RWPE2 (cell line): ENCODE results near the gene BCL2.

Source experiments
- ATAC-seq: fragments of 200-7000 bp; cut with Tn5 transposase; 3 replicates; pipeline ENCODE4 v1.9.1; 2021; ENCODE audit warnings: low read depth
- DNase-seq: peaks from one replicate; pipeline ENCODE4 v3.0.0-alpha.2; 2020; ENCODE audit warnings: low spot score
- H3K27ac ChIP-seq: fragments of 450-650 bp; 2 replicates; pipeline ENCODE4 v1.5.1; 2017; ENCODE audit warnings: mild to moderate bottlenecking; ENCODE audit not compliant: poor library complexity, severe bottlenecking
- H3K27me3 ChIP-seq: fragments of 250-450 bp; sonication (Bioruptor Pico); 2 replicates; pipeline ENCODE4 v1.5.1; 2021; ENCODE audit warnings: mild to moderate bottlenecking, moderate library complexity; ENCODE audit not compliant: insufficient read depth, poor library complexity, severe bottlenecking
- H3K36me3 ChIP-seq: fragments of 250-450 bp; sonication (Bioruptor Pico); 2 replicates; pipeline ENCODE4 v1.5.1; 2020; ENCODE audit warnings: low read depth, mild to moderate bottlenecking, moderate library complexity
- H3K4me1 ChIP-seq: fragments of 250-450 bp; sonication (Bioruptor Pico); 2 replicates; pipeline ENCODE4 v1.5.1; 2021; ENCODE audit warnings: mild to moderate bottlenecking, moderate library complexity; ENCODE audit not compliant: insufficient read depth, poor library complexity, severe bottlenecking
- H3K4me3 ChIP-seq: fragments of 250-450 bp; sonication (Bioruptor Pico); 2 replicates; pipeline ENCODE4 v1.5.1; 2021; ENCODE audit warnings: mild to moderate bottlenecking, moderate library complexity; ENCODE audit not compliant: severe bottlenecking
- H3K9me3 ChIP-seq: fragments of 250-450 bp; sonication (Bioruptor Pico); 2 replicates; pipeline ENCODE4 v1.5.1; 2021; ENCODE audit warnings: mild to moderate bottlenecking, moderate library complexity; ENCODE audit not compliant: severe bottlenecking
- CTCF ChIP-seq: fragments of 450-650 bp; IDR thresholded peaks from one replicate; pipeline ENCODE4 v1.5.1; 2017; ENCODE audit warnings: mild to moderate bottlenecking, moderate library complexity; ENCODE audit not compliant: poor library complexity, severe bottlenecking

The BCL2 gene

DNA sequence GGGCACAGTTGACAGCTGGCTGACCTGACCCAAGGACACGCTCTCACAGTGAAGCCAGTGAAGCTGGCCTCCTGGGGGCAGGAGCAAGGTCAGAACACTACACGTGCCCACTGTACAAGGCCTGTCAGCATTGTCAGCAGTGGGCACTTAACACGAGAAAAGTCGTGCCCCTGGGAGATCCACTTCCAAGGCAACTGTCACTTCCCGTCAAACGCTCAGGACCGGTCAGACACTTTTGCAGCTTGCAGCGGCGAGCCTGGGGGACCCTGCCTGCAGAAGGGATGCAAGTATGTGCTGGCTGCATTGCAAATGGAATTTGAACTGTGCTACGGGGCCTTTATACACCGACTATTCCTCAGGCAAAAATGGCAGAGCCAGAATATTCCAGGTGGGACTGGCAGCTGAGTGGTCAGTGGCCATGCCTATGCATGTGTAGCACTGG is 176.2 kb downstream of the BCL2 start:
- TF ChIP-seq CTCF: no peak
- H3K36me3 ChIP-seq: no peaks in the 10 kb centered on the region
- no peak overlapping the region for H3K4me3 ChIP-seq
- H3K9me3 ChIP-seq: no peaks in the 10 kb centered on the region
- H3K27ac ChIP-seq: no peak overlapping the region
- no peak for ATAC-seq
- H3K27me3 ChIP-seq: no peaks in the 10 kb centered on the region
- H3K4me1 ChIP-seq: no peaks in the 10 kb centered on the region
- DNase-seq: no peak

- Histone ChIP-seq H3K27me3 (no peaks in the 10 kb centered on the region), H3K4me3 (no peak overlapping the region), H3K27ac (no peak overlapping the region), H3K36me3 (no peaks in the 10 kb centered on the region), H3K9me3 (no peaks in the 10 kb centered on the region), H3K4me1 (no peaks in the 10 kb centered on the region)
- no peak for TF ChIP-seq CTCF
- no peak for DNase-seq
- ATAC-seq: no peak
Observed at GRCh38 chr18:63142594-63143225, 176.9 kb downstream of the BCL2 start.

GRCh38 chr18:63141778-63142176 is 177.8 kb downstream of the BCL2 start:
- TF ChIP-seq CTCF: no peak
- DNase-seq: no peak
- H3K4me1 ChIP-seq: no peaks in the 10 kb centered on the region
- H3K36me3 ChIP-seq: no peaks in the 10 kb centered on the region
- no peak overlapping the region for H3K4me3 ChIP-seq
- ATAC-seq: no peak
- no peaks in the 10 kb centered on the region for H3K27me3 ChIP-seq
- H3K27ac ChIP-seq: no peak overlapping the region
- no peaks in the 10 kb centered on the region for H3K9me3 ChIP-seq

DNA sequence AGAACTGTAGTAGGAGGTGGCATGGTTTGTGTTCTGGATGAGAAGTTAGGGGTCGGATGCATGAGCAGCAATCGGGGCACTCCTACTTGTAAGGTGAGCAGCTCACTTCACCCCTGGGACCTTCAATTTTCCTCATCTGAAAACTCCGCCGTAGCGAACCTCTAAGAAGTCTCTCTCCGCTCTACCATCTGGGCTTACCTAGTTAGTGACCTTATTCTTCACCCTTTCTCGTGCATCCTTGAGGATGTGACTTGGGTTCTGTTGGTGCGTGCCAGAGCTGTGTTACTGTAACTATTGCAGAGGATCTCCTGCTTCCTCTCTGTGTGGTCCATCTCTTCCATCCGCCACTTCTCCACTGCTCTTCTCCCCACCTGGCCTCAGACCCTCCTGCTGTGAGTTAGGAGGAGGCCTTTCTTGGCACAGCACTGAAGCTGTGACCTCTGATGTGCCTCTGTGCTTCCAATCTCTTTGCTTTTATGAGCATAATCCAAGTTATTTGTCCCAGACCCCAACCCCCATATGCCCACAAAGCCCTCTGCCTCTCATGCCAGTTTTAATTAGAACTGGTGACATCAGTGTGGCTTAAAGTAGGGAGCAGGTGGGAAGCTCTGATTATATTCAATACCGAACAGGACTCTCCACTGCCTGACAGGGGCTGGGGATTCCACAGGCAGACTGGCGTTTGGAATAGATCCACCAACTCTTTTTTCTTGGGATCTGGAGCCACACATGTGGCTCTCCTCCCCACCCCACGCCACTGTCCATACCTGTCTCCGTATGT is 178.4 kb downstream of the BCL2 start:
- Histone ChIP-seq H3K4me3 (no peak overlapping the region), H3K9me3 (no peaks in the 10 kb centered on the region), H3K27me3 (no peaks in the 10 kb centered on the region), H3K36me3 (no peaks in the 10 kb centered on the region), H3K4me1 (no peaks in the 10 kb centered on the region), H3K27ac (no peak overlapping the region)
- DNase-seq (no peak), ATAC-seq (no peak)
- no peak for TF ChIP-seq CTCF

- Histone ChIP-seq H3K36me3 (no peaks in the 10 kb centered on the region), H3K4me3 (no peak overlapping the region), H3K27me3 (no peaks in the 10 kb centered on the region), H3K4me1 (no peaks in the 10 kb centered on the region), H3K27ac (no peak overlapping the region), H3K9me3 (no peaks in the 10 kb centered on the region)
- no peak for TF ChIP-seq CTCF
- no peak for DNase-seq
- no peak for ATAC-seq
Observed at GRCh38 chr18:63140038-63140450, 179.5 kb downstream of the BCL2 start.
